ENCODE data around the gene ABCB1. TPM values are rescaled to one million over a fixed set of nuclear protein-coding genes. Genes with fewer than 3 reads are reported as not detected.

The ABCB1 gene
- total RNA-seq, 4 donors from 2014 or later: 2.8 to 109 (median 61.1) TPM

GRCh38 chr7:87513735-87514335 lies 86.8 kb downstream of the ABCB1 start:
- TF ChIP-seq POLR2A (IDR thresholded peaks at IDR 0.05): no peak
- TF ChIP-seq POLR2AphosphoS5 (IDR thresholded peaks at IDR 0.05): no peak
- TF ChIP-seq CTCF (IDR thresholded peaks at IDR 0.05): no peak
- TF ChIP-seq EP300 (IDR thresholded peaks at IDR 0.05; ENCODE audit: low read depth): no peak
- WGBS, 2 donors (ENCODE audit: low coverage in 1 of 2): 81 to 83% methylated on average over 5 of the region's 5 CpGs
- Histone ChIP-seq H3K9me3 (no peaks in the 10 kb centered on the region), H3K4me3 (no peak overlapping the region), H3K4me1 (no peaks in the 10 kb centered on the region), H3K36me3 (no peaks in the 10 kb centered on the region), H3K27me3 (no peaks in the 10 kb centered on the region), H3K27ac (no peak overlapping the region)
- no peak for DNase-seq
- in situ Hi-C loops (cut with MboI; ENCODE audit: low pct_ligation_motif_present in 1 of 4, low pct_unique_long_range_greater_than_20kb in 1 of 4, low sequenced_read_pairs in 3 of 4): loop anchor here in 1 of 4 donors (25.0 kb wide), 1 partner anchor 373 kb away; the partner anchor contains the start of genes DBF4 and SLC25A40
- intact Hi-C loops (cut with DNase I; ENCODE audit: low total_unique reads): no loop called here

- TF ChIP-seq CTCF (IDR thresholded peaks at IDR 0.05) (no peak), EP300 (IDR thresholded peaks at IDR 0.05; ENCODE audit: low read depth) (no peak), POLR2A (IDR thresholded peaks at IDR 0.05) (no peak), POLR2AphosphoS5 (IDR thresholded peaks at IDR 0.05) (no peak)
- H3K4me3 ChIP-seq: no peak overlapping the region
- in situ Hi-C loops (cut with MboI; ENCODE audit: low pct_ligation_motif_present in 1 of 4, low pct_unique_long_range_greater_than_20kb in 1 of 4, low sequenced_read_pairs in 3 of 4) (loop anchor here in 1 of 4 donors (25.0 kb wide), 1 partner anchor 374 kb away; the partner anchor contains the start of genes DBF4 and SLC25A40), intact Hi-C loops (cut with DNase I; ENCODE audit: low total_unique reads) (no loop called here)
- no peak for DNase-seq
- H3K4me1 ChIP-seq: no peaks in the 10 kb centered on the region
- H3K27ac ChIP-seq: no peak overlapping the region
- H3K27me3 ChIP-seq: no peaks in the 10 kb centered on the region
- 72 to 100% methylated on average over 1 to 4 of the region's 4 CpGs for WGBS, 2 donors (ENCODE audit: low coverage in 1 of 2)
- no peaks in the 10 kb centered on the region for H3K36me3 ChIP-seq
- H3K9me3 ChIP-seq: no peaks in the 10 kb centered on the region
These were observed 87.8 kb downstream of the ABCB1 start for GRCh38 chr7:87512906-87513305.

GRCh38 chr7:87511510-87511909 lies 89.2 kb downstream of the ABCB1 start:
- H3K27ac ChIP-seq: no peak overlapping the region
- intact Hi-C loops (cut with DNase I; ENCODE audit: low total_unique reads) (no loop called here), in situ Hi-C loops (cut with MboI; ENCODE audit: low pct_ligation_motif_present in 1 of 4, low pct_unique_long_range_greater_than_20kb in 1 of 4, low sequenced_read_pairs in 3 of 4) (loop anchor here in 1 of 4 donors (25.0 kb wide), 1 partner anchor 376 kb away; the partner anchor contains the start of genes DBF4 and SLC25A40)
- H3K36me3 ChIP-seq: no peaks in the 10 kb centered on the region
- no peaks in the 10 kb centered on the region for H3K9me3 ChIP-seq
- H3K4me3 ChIP-seq: no peak overlapping the region
- 40 to 69% methylated on average over 1 of the region's 1 CpG for WGBS, 2 donors (ENCODE audit: low coverage in 1 of 2)
- H3K27me3 ChIP-seq: no peaks in the 10 kb centered on the region
- DNase-seq: no peak
- TF ChIP-seq POLR2AphosphoS5 (IDR thresholded peaks at IDR 0.05) (no peak), POLR2A (IDR thresholded peaks at IDR 0.05) (no peak), CTCF (IDR thresholded peaks at IDR 0.05) (no peak), EP300 (IDR thresholded peaks at IDR 0.05; ENCODE audit: low read depth) (no peak)
- H3K4me1 ChIP-seq: no peaks in the 10 kb centered on the region

GRCh38 chr7:87510411-87510875 lies 90.2 kb downstream of the ABCB1 start:
- 93 to 100% methylated on average over 1 of the region's 1 CpG for WGBS, 2 donors (ENCODE audit: low coverage in 1 of 2)
- Histone ChIP-seq H3K27ac (no peak overlapping the region), H3K4me1 (no peaks in the 10 kb centered on the region), H3K9me3 (no peaks in the 10 kb centered on the region), H3K27me3 (no peaks in the 10 kb centered on the region), H3K4me3 (no peak overlapping the region), H3K36me3 (no peaks in the 10 kb centered on the region)
- no peak for DNase-seq
- TF ChIP-seq POLR2AphosphoS5 (IDR thresholded peaks at IDR 0.05) (no peak), CTCF (IDR thresholded peaks at IDR 0.05) (no peak), EP300 (IDR thresholded peaks at IDR 0.05; ENCODE audit: low read depth) (no peak), POLR2A (IDR thresholded peaks at IDR 0.05) (no peak)
- in situ Hi-C loops (cut with MboI; ENCODE audit: low pct_ligation_motif_present in 1 of 4, low pct_unique_long_range_greater_than_20kb in 1 of 4, low sequenced_read_pairs in 3 of 4): loop anchor here in 1 of 4 donors (25.0 kb wide), 1 partner anchor 377 kb away; the partner anchor contains the start of genes DBF4 and SLC25A40
- intact Hi-C loops (cut with DNase I; ENCODE audit: low total_unique reads): no loop called here

All from transverse colon (tissue), 4 donors.